Measurements from ENCODE around the gene OR6B1.

Gene OR6B1

DNA sequence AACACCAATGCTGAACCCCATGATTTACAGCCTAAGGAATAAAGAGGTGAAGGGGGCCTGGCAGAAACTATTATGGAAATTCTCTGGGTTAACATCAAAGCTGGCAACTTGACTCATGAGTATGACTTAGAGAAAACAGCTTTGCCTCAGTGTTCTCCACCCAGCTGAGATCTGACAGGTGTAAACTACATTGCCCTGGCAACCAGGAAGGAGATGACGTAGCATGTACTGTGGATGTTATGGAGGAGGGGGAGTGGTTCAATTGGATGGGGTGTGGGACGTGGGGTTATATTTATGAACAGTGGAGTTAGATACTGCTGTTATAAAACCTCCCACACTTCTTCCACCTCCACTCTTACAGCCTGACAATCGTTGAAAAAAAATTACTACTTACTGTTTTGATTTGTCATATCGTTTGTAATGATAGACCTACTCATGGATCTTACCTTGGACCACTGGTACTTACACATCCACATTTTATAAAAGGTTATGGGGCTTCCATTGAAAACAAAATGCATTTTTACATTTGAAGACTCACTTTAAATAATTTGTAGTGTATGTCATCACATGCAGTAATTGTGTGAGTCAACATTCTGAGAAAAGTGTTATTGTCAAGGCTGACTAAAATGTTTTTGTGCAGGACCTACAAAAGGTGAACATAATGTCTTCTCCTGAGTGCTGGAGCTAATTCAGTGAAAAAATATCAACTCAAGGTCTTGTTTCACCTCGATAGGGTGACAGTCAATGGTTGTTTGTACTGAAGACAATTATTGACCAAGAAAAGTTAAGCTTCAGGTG is 39.1 kb upstream of the OR6B1 start:
- Histone ChIP-seq H3K4me3 (ENCODE audit: low read depth, low read length) (no peak overlapping the region), H3K27me3 (ENCODE audit: insufficient read depth, low read depth, severe bottlenecking) (no peaks in the 10 kb centered on the region), H3K36me3 (no peaks in the 10 kb centered on the region), H3K27ac (no peak overlapping the region), H3K9me3 (ENCODE audit: severe bottlenecking) (no peaks in the 10 kb centered on the region)
- TF ChIP-seq, protein P1, sequence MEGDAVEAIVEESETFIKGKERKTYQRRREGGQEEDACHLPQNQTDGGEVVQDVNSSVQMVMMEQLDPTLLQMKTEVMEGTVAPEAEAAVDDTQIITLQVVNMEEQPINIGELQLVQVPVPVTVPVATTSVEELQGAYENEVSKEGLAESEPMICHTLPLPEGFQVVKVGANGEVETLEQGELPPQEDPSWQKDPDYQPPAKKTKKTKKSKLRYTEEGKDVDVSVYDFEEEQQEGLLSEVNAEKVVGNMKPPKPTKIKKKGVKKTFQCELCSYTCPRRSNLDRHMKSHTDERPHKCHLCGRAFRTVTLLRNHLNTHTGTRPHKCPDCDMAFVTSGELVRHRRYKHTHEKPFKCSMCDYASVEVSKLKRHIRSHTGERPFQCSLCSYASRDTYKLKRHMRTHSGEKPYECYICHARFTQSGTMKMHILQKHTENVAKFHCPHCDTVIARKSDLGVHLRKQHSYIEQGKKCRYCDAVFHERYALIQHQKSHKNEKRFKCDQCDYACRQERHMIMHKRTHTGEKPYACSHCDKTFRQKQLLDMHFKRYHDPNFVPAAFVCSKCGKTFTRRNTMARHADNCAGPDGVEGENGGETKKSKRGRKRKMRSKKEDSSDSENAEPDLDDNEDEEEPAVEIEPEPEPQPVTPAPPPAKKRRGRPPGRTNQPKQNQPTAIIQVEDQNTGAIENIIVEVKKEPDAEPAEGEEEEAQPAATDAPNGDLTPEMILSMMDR (IDR thresholded peaks at IDR 0.05; ENCODE audit: low read depth, low read length) = no peak
- DNase-seq = no peak

DNA sequence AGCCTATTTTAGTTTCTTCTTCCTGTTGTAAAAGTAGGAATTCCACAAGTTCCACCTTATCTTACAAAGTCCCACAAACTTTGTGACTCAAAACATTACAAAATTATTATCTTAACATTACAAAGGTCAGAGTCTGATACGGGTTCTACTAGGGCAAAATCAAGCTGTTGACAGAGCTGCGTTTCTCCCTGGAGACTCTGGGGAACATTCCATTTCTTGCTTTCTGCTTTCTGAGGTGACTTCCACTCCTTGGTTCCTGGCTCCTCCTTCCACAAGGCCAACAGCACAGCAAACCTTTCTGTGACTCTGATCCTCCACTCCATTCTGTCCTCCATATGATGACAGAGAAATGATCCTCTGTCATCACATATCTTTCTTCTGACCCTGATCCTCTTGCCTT is 34.8 kb upstream of the OR6B1 start:
- no peak overlapping the region for H3K4me3 ChIP-seq (ENCODE audit: low read depth, low read length)
- H3K36me3 ChIP-seq = no peaks in the 10 kb centered on the region
- H3K27ac ChIP-seq = no peak overlapping the region
- TF ChIP-seq, protein P1 (IDR thresholded peaks at IDR 0.05; ENCODE audit: low read depth, low read length) = no peak
- H3K9me3 ChIP-seq (ENCODE audit: severe bottlenecking) = no peaks in the 10 kb centered on the region
- DNase-seq = no peak
- H3K27me3 ChIP-seq (ENCODE audit: insufficient read depth, low read depth, severe bottlenecking) = no peaks in the 10 kb centered on the region

DNA sequence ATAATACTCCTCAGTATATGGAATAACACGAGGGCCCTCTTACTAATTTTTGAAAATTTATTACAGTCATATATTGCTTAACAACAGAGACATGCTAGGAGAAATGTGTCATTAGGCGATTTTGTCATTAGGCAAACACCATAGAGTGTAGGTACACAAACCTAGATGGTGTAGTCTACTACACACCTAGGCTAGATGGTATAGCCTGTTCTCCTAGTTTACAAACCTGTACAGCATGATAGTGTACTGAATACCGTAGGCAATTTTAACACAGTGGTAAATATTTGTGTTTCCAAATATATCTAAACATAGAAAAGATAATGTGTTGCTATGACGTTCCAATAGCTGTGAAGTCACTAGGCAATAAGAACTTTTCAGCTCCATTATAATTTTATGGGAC is 32.7 kb upstream of the OR6B1 start:
- no peak overlapping the region for H3K27ac ChIP-seq
- TF ChIP-seq, protein P1 (IDR thresholded peaks at IDR 0.05; ENCODE audit: low read depth, low read length) = no peak
- DNase-seq = no peak
- H3K4me3 ChIP-seq (ENCODE audit: low read depth, low read length) = no peak overlapping the region
- no peaks in the 10 kb centered on the region for H3K9me3 ChIP-seq (ENCODE audit: severe bottlenecking)
- H3K27me3 ChIP-seq (ENCODE audit: insufficient read depth, low read depth, severe bottlenecking) = no peaks in the 10 kb centered on the region
- no peaks in the 10 kb centered on the region for H3K36me3 ChIP-seq

DNA sequence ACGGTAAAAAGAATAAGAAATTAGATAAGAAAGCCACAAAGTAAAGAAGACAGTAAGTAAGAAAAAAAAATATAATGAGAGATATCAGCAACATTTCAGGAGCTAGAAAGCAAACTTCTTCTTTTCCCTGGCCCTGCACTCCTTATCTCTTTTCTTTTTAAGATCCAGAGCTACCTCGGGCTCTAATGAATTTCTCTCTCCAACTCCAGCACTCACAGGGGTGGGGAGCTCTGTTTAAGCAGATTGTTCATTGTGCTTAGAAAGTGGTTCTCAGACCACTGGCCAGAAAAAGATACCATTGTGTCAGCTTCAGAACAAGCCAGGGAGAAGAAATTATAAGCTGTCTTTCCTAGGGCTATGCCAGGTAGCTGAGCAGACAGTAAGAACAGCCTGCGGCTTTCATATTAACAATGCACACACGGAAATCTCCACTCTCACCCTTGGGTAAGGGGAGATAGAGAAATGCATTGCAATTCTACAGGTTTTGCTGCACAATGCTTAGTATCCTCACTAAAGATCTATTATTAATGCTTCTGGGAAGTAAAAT is 26.2 kb upstream of the OR6B1 start:
- H3K27me3 ChIP-seq (ENCODE audit: insufficient read depth, low read depth, severe bottlenecking) = no peaks in the 10 kb centered on the region
- H3K27ac ChIP-seq = no peak overlapping the region
- TF ChIP-seq, protein P1 (IDR thresholded peaks at IDR 0.05; ENCODE audit: low read depth, low read length) = no peak
- H3K36me3 ChIP-seq = no peaks in the 10 kb centered on the region
- no peak for DNase-seq
- no peak overlapping the region for H3K4me3 ChIP-seq (ENCODE audit: low read depth, low read length)
- H3K9me3 ChIP-seq (ENCODE audit: severe bottlenecking) = no peaks in the 10 kb centered on the region

DNA sequence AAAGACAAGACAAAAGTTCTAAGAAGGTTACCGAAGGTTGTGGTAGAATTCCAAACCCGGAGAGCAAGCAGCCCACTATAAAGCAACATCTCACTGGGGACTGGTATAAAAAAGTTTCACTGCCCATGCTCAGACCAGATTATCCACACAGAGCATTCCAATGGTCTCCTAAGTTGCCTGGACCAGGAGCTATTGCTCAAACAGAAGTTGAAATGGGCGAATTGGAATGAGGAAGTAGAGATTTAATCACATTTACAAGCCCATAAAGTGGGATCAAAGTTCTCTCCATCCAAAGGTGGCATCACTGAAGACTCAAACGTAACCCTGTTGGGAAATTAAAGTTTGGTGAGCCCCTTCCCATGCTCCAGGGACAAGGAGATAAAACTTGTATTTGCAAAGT is 25.7 kb upstream of the OR6B1 start:
- no peaks in the 10 kb centered on the region for H3K9me3 ChIP-seq (ENCODE audit: severe bottlenecking)
- no peaks in the 10 kb centered on the region for H3K36me3 ChIP-seq
- H3K27ac ChIP-seq = no peak overlapping the region
- TF ChIP-seq, protein P1 (IDR thresholded peaks at IDR 0.05; ENCODE audit: low read depth, low read length) = no peak
- DNase-seq = no peak
- H3K4me3 ChIP-seq (ENCODE audit: low read depth, low read length) = no peak overlapping the region
- no peaks in the 10 kb centered on the region for H3K27me3 ChIP-seq (ENCODE audit: insufficient read depth, low read depth, severe bottlenecking)

All from WERI-Rb-1 (cell line).